Stromal cell of bone marrow (primary cell): ENCODE measurements around the gene CAPN12.

Experiments
- DNase-seq: peaks from one replicate; pipeline ENCODE4 v3.0.0-alpha.2; 2012; ENCODE audit warnings: low read depth

The CAPN12 gene

DNA sequence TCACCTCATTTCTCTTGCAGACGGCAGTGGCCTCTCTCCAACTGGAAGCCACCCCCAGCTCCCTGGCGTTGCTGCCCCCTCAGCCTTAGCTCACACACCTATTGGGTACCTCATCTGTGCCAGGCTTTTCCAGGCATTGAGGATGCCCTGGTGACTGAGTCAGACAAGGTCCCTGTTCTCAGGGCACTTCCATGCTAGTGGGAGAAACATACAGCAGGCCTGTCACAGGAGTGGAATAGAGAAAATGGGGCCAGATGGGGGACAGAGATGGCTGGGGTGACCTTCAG is 33.9 kb downstream of the CAPN12 start:
- DNase-seq, result no peak

DNA sequence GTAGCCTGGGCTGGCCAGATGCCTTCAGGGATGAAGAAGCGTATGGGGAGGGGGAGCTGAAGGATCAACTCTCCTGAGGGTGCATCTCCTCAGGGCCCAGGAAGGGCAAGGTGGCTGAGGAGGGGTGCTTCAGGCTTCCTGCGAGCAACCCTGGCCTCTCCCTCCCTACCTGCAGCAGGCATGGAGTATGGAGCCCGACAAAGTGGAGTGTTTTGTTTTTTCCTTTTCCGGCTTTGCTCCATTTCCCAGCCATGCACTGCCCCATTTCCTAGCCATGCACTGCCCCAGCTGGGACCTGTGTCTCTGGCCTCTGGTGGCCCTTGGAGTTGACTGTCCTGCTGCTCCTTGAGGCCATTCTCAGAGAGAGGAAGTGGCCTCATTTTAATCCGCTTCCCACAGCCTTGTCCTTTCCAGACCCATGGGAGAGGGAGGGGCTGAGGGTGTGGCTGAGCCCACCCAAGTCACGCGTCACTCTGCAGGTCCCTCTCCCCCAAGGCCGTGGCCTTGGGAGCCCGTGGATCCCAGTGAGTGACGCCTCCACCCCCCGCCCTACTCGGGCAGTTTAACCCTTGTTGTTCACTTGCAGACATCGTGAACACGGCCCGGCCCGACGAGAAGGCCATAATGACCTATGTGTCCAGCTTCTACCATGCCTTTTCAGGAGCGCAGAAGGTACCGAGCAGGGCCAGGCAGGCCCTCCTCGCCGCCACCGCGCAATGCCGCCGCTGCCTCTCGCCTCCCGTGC is 34.4 kb downstream of the CAPN12 start:
- DNase-seq, result no peak

DNA sequence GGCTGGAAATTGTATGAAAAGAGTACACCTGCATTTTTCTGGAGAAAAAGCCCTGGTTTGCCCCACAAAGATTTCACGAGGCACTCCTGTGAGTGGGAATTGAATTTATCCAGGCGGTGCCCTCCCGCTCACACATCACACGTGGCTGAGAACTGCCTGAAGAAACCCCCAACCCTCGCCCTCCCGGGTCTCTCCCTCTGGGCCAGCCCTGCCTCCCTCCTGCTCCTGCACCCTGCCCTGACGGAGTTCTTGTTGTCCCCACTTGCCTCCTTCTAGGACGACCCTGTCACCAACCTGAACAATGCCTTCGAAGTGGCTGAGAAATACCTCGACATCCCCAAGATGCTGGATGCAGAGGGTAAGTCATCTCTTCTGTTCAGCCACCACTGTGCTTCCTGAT is 35.2 kb downstream of the CAPN12 start:
- no peak for DNase-seq

DNA sequence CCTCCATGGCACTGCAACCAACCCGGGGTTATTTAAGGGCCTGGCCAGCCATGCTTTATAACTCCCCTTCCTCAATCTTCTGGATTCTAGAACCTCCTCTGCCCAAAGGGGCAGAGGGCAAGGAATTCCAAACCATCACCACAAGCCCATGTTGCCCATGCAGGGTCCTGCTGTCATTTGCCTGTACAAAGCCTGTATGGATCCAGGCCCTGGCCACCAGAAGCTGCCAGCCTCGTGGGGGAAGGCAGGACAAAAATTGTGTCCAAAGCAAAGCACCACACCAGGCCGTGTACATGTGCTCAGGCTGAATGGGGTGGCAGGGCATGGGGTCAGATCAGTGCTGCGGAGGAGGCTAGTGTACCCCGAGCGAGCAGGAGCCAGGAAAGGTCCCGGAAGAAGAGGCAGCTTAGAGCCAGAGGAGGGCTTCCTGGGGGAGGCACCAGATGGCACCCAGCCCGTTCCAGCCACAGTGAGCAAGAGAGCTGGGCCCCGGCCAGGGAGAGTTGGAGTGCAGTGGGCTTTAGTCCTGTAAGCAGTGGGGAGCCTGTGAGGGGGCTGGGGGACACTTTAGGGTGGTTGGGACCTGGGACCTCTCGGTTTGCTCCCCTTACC is 35.8 kb downstream of the CAPN12 start:
- no peak for DNase-seq

DNA sequence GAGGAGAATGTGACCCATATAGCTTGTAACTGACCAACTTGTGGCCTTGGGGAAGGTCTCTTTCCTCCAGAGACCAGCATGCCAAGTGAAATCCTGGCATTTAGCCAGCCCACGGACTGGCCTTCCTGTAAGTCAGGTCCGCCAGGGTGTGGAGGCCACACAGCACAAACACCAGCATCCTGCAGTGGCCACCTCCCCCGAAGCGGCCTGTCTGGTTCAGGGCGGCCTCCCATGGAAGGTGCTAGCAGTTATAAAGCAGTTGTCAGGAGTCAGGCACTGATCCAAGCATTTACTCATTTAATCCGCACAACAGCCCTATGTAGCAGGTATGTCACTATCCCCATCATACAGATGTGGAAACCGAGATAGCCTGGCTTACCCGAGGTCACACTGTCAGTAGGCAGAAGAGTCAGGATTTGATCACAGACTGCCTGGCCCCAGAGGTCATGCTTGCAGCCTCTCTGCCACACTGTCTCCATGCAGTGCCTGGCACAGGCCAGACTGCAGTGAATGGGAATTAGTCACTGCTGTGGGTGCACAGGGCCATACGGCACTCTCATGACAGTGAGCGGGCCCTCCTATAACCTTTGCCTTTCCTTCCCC is 36.7 kb downstream of the CAPN12 start:
- no peak for DNase-seq

DNA sequence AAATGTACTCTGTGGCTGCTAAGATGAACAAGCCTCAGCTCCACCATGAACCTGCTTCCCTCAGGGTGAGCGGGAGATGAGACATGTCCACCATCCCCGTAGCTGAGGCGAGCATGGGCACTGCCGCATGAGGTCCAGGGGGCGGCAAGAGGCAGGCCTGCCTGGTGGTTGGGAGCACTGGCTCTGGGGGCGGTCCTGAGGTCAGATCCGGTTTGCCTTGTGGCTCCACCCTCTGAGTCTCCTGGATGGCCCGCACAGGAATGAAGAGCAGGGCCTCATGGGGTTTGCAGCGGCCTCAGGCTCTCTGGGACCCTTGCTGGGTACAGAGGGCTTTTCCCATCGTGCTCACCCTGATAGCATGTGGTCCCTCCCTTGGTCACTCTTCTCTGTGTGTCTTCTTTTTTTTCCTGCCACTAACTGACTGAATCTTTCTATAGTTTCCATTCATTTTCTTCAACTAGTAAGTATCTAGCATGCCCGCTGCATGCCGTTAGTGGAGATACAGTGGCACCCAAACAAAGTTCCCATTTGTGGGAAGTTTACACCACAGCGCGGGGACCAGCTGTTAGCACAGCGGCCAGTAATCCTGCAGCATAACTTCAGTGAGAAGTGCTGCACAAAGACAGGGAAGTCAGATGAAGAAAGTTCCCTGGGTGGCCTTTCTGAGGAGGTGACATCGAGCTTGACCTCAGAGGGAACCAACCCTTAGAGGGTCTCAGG is 37.3 kb downstream of the CAPN12 start:
- DNase-seq, result no peak

DNA sequence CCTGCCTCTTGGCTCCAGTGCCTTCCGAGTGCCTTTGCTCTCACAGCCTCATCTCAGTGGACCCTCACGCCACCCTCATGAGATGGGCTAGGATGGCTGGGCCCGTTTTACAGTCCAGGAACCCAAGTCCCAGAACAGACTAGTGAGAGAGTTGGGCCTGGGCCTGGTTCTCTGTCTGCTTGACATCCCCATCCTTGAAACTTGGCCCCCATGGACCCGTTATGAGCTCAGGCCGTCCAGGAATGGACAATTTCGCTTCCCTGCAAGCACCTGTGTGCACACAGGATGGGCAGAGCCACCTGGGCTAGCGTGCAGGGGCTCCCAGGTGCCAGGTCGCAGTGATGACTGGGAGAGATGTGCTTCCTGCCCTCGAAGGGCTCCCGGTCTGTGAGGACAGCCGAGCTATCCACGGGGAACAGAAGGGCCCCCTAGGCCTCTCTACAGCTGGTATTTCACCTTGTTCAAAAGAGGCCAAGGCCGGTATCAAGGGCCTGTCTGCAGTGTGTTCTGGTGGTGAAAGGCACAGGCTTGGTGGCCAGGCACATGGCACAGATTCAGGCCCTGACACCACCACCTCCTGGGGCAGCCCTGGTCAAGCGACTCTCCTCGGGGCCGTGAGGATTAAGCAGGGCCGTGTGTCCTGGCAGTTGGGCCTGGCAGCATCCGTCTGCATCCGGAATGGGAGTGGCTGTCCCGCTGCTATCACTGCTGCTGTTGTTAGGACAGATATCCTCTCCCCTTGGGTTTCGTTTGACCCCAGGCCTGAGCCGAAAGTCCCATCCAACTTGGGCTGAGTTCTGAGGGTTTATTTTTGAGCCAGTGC is 38.9 kb downstream of the CAPN12 start:
- DNase-seq, result no peak

DNA sequence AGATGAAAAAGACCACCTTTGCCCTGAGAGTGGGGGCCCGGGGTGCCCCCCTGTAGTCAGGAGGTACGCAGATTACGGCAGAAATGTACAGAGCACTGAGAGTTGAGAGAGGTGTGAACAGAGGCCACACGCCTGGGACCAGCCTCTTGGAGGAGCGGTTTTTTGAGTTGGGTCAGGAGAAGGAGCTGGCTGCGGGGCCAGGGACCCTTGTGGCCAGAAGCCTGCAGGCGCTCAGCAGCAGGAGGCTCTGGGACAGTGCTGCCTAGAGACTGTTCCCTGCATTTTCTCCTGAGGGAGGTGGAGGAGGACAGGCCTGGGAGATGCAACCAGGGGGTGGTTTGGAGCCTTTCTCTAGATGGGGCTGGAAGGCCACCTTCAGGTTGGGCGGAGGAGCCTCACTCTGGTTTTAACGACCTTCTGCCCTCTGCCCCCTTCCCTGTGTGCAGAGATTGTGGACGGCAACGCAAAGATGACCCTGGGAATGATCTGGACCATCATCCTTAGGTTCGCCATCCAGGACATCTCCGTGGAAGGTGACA is 39.7 kb downstream of the CAPN12 start:
- DNase-seq, result no peak

DNA sequence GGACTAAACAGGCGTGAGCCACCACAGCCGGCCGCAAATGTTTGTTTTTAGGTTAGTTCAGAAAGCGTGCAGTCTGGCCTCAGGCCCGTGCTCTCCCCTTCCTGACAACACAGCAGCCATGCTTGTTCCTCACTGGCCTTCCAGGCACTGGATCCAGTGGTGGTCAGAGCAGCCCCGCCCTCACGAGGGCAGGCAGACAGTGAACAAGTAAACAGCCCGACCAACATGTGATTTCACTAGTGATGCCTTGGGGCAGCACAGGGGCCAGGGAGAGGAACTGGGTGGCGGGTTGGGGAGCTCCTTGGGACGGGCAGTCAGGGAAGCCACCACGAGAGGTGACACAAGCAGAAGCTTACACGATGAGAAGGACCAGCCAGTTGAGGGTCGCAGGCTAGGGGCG is 40.8 kb downstream of the CAPN12 start:
- no peak for DNase-seq

DNA sequence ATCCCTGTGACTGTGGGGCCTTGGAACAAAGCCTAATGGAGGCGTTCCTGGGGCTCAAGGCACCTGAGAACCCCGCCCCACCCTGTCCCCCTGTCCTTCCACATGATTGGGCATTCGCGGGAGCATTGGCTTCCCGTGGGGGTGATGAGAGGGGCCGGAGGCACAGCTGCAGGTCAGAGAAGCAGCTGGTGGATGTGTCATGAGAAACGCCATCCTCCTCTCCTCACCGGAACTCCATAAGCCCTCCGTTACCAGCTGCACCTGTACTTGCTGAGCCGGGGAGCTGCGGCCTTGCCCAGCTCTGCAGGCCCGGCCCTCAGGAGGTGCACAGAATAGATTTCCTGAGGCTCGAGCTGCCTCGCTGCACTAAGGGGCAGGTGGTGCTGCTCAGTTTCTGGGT is 42.0 kb downstream of the CAPN12 start:
- DNase-seq, result no peak

DNA sequence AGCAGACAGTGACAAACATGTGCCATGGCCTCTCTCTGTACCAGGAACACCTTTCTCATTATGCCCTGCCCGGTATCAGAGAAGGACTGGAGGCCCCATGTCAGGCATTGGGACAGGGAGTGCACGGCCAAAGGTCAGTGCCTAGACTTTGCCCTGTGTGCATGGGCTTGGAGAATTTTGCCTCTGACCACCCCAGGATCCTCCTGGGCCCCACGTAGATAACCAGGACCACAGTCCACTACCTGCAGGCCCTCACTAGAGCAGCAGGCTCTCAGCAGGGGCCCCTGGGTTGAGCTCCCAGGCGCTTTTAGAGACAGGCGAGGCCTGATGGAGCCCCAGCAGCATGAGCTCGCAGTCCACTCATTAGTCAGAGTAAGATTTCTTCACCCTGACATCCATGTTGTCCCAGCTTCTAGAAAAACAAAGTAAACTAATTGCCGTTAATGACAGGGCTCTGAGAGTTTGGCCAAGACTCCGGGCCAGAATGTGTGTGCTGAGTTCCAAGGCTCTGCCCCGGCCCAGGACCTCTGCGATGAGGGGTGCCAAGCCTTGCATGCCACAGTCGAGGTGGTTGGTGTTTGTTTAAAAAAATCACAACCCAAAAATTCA is 42.7 kb downstream of the CAPN12 start:
- no peak for DNase-seq

DNA sequence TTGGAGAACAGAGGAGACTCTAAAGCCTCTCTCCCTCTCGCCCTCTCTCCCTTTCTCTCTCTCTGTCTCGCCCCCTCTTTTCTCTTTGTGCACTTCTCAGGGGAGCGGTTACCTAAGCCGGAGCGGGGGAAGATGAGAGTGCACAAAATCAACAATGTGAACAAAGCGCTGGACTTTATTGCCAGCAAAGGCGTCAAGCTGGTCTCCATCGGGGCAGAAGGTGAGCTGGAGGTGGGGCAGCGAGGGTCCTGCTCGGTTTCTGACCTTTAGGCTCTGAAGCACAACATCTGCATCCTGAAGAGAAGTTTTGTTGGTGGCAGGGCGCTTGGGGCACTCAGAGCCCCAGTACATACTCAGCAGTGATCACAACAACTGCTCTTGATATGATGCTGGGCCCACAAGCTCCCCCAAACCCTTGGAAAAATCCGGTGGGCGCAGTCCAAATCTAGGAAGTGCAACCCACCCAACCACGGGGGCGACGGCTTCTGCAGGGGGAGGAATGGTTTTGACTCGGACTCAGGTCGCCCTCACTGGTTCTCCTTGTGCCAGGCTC is 43.3 kb downstream of the CAPN12 start:
- no peak for DNase-seq

DNA sequence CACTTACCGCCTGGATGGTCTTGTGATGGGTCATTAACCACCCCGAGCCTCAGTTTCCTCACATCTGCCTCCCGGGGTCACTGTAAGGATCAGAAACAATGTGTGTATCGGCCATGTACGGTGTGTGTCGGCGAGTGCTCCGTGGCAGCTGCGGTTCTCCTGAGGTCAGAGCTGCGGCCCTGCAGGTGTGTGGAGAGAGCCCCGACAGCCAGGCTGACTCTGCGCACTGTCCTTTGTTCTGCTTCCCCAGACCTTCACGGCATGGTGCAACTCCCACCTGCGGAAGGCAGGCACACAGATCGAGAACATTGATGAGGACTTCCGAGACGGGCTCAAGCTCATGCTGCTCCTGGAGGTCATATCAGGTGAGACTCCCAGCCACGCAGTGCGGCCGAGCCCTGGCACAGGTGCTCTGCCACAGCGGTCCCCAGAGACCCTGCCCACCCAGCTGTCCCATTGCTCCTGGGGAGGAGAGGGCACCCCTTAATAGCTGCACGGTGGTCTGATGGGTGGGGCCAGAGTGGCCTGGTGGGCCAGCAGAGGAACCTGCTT is 43.8 kb downstream of the CAPN12 start:
- DNase-seq, result no peak

DNA sequence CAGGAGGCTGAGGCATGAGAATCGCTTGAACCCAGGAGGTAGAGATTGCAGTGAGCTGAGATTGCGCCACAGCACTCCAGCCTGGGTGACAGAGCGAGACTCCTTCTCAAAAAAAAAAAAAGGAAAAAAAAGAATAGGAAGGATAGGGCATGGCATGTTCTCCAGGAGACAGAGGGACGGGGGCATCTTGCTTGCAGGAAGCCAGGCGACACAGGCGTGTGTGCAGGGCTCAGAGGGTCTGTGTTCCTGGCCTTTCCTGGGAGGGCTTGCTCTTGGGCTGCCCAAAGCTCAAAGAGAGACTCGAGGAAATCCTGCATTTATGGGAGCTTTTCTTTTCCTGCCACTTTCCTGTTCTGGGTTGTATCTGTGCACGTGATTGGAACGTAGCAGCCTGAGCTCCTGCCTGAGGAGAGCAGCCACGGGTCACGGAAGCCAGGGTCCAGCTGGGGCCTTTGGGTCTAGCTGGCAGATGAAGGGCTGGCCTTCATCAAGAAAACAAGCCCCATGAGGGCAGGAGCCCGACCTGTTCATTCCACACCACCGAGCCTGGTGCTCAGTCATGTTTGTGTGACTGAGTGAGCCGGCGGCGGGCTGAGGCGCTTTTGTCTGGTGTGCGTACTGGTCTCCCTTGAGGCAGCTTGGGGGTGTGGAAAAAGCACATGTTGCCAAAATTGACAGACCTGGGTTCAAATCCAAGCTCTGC is 44.5 kb downstream of the CAPN12 start:
- no peak for DNase-seq

DNA sequence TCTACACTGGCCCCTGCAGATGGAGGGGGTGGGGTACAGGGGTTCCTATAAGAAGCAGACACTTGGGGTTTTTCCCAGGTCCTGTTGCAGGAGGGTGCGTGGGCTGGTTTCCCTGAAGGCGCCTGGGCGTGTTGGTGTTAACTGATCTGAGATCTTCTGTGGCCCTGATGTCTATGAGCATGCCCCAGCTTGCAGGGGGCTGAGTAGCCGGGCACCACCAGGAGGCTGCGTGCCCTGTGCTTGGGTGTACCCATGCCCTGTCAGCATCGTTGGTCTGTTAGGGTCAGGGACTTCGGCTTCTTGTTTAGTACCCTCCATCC is 45.3 kb downstream of the CAPN12 start:
- DNase-seq, result no peak

DNA sequence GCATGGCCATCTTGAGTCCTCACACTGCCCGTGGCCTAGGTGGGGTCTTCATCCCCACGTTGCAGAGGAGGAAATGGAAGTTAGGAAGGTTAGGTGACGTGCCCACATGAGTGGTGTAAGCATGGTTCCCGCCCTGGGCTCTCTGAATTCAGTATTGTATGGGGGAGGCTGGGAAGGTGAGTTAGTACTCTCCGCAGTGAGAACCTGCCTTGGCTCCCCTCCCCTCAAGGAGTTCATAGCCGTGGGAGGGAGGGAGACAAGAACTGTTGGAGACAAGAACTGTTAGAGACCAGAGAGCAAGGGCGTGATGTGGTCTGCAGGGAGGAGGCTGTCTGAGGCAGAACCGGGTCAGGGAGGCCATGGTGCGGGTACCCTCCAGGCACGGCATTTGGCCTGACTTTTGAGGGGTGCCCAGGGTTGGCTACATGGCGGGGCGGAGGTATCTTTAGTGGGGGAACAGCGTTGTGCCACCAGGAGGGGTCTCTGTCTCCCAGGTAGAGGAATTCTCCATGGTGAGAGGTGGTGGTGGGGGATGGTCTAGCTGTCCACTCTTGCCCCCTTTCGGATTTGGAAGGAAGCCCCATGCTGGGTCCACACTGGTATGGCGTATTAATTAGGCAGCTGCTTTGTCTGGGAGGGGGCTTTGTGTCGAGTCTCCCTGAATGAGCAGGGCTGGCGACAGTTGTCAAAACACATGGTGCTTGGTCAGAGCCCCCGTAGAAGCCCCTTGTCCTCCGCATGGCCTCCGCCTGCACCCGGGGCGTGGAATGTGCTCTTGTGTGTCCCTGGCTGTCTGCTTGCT is 45.8 kb downstream of the CAPN12 start:
- DNase-seq, result no peak

DNA sequence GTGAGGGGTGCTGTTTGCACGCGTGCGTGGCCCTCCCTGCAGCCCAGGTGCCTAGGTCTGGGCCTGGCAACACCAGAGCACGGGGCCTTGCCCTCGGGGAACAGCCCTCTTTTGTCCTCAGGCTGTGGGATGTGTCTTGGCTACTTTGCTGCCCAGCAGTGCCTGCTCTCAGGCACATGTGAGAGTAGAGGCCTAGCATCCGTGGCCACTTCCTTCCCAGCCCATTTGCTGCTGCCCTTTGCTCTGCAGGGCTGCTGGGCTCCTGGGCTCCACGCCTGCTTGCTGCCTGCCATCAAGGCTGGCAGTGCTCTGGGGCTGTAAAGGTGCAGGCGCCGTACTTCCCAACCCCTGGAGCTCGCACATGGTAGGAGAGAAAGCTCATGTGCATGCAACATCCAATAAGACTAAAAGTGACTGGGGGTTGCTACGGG is 46.6 kb downstream of the CAPN12 start:
- DNase-seq, result no peak

DNA sequence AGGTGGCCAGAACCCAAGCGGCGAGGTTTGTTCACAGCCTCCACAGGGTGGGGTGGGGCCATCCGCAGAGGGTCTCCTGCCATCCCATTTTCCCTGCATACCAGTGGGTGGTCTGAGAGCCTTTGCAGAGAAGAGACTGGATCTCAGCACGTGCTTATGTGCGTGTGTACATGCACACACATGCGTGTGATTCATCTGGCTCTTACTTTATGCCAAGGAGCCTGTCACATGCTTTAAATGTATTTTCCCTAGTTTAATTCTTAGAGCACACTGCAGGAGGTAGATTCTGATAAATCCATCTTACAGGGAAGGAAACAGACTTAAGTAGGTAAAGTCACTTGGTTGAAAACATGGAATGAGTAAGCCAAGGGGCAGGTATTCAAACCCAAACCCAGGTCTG is 47.1 kb downstream of the CAPN12 start:
- no peak for DNase-seq

DNA sequence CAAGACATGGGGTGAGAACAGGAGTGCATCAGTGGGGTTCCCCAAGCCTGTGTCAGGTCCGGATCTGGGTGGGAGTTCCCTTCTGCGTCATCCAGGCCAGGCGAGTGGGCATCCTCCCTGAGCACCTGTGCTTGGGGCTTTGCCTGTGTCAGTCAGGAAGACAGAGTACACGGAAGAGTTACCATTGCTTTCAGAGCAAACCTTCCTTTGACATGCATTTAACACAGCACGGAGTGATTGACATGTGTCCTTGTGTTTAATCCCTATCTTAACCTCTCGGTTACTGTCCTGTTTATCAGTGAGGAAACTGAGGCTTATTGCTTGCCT is 47.6 kb downstream of the CAPN12 start:
- DNase-seq, result no peak
